HepG2 (cell line): ENCODE measurements around the gene EHD1. TPM values are rescaled to one million over a fixed set of nuclear protein-coding genes. Genes with fewer than 3 reads are reported as not detected.
A peak's percentile ranks its signal among the peaks of the same experiment; 100 is the strongest.

Experiments
- ATF5 ChIP-seq: sonication (generic); formaldehyde crosslinking; IDR thresholded peaks from 2 replicates; pipeline ENCODE4 v1.4.0; 2020; ENCODE audit warnings: mild to moderate bottlenecking, low read depth, missing genetic modification reagents
- CHD4 ChIP-seq: fragments of 200-600 bp; sonication (generic); IDR thresholded peaks from 2 replicates; pipeline ENCODE4 v1.7.0; 2017; ENCODE audit warnings: mild to moderate bottlenecking, low read length, borderline replicate concordance
- FOXO4 ChIP-seq: sonication (generic); formaldehyde crosslinking; conservative IDR thresholded peaks from 2 replicates; pipeline ENCODE4 v1.8.1; 2023; ENCODE audit warnings: missing genetic modification reagents
- NR3C1 ChIP-seq: sonication (generic); formaldehyde crosslinking; IDR thresholded peaks from 2 replicates; pipeline ENCODE4 v1.4.0; 2020; ENCODE audit warnings: missing genetic modification reagents
- PCBP1 ChIP-seq: fragments of 200-400 bp; formaldehyde crosslinking; IDR thresholded peaks from 2 replicates; pipeline ENCODE4 v1.6.1; 2017; ENCODE audit warnings: mild to moderate bottlenecking, low read depth, low read length, borderline replicate concordance
- PHF8 ChIP-seq: sonication (generic); formaldehyde crosslinking; IDR thresholded peaks from 2 replicates; pipeline ENCODE4 v1.5.0; 2020; ENCODE audit warnings: missing genetic modification reagents
- PRPF4 ChIP-seq: fragments of 200-400 bp; formaldehyde crosslinking; IDR thresholded peaks from 2 replicates; pipeline ENCODE4 v1.6.1; 2016; ENCODE audit warnings: low read length, low read depth; ENCODE audit not compliant: poor library complexity, severe bottlenecking
- RFXANK ChIP-seq: IDR thresholded peaks from 2 replicates; pipeline ENCODE4 v1.6.1; 2016
- SMARCE1 ChIP-seq: fragments of 450-650 bp; IDR thresholded peaks from 2 replicates; pipeline ENCODE4 v1.6.1; 2017; ENCODE audit warnings: borderline replicate concordance
- TCF7L2 ChIP-seq: IDR thresholded peaks from 2 replicates; pipeline ENCODE4 v1.6.1; 2011; ENCODE audit warnings: mild to moderate bottlenecking, low read depth, low read length, moderate library complexity
- ZNF12 ChIP-seq: sonication (generic); formaldehyde crosslinking; IDR thresholded peaks from 2 replicates; pipeline ENCODE4 v1.5.0; 2020; ENCODE audit warnings: missing genetic modification reagents
- ZNF180 ChIP-seq: sonication (generic); formaldehyde crosslinking; IDR thresholded peaks from 2 replicates; pipeline ENCODE4 v1.4.0; 2020; ENCODE audit warnings: low read depth, missing genetic modification reagents, borderline replicate concordance
- ZNF335 ChIP-seq: sonication (generic); formaldehyde crosslinking; IDR thresholded peaks from 2 replicates; pipeline ENCODE4 v1.4.0; 2020; ENCODE audit warnings: missing genetic modification reagents
- ZNF33B ChIP-seq: sonication (generic); formaldehyde crosslinking; IDR thresholded peaks from 2 replicates; pipeline ENCODE4 v1.5.1; 2020; ENCODE audit warnings: mild to moderate bottlenecking, missing genetic modification reagents
- ZNF414 ChIP-seq: sonication (generic); formaldehyde crosslinking; IDR thresholded peaks from 2 replicates; pipeline ENCODE4 v1.5.0; 2020; ENCODE audit warnings: missing genetic modification reagents
- ZNF75D ChIP-seq: sonication (generic); formaldehyde crosslinking; IDR thresholded peaks from 2 replicates; pipeline ENCODE4 v1.8.1; 2023; ENCODE audit warnings: missing genetic modification reagents, mild to moderate bottlenecking, borderline replicate concordance
- polyA plus RNA-seq, 8 experiments: library from polyadenylated mRNA; depleted of rRNA in 3 of 8; stranded (reverse) in 7 of 8; unstranded in 1 of 8; fragments of >200 nt; fragmentation: Illumina TruSeq in 4 of 8; extraction: Trizol in 4 of 8; gene quantifications; 2 replicates each; pipeline versions ENCODE4 v1.2.1 to v1.2.3, GENCODE V29; 2011 to 2016; ENCODE audit warnings: low read depth in 4 of 8, missing spikeins in 1 of 8, mixed read lengths in 1 of 8; ENCODE audit not compliant: insufficient read depth in 1 of 8
- total RNA-seq, 5 experiments: library from RNA; depleted of rRNA; stranded (reverse); fragments of >200 nt; fragmentation: Illumina TruSeq; extraction: Trizol; gene quantifications; 2 replicates each; pipeline ENCODE4 v1.2.3, GENCODE V29; 2016; ENCODE audit warnings: low read depth in 1 of 5
- TF ChIP-seq, protein P1 (sequence below): sonication (generic); formaldehyde crosslinking; IDR thresholded peaks from 2 replicates; pipeline ENCODE4 v1.4.0; 2020; ENCODE audit warnings: missing genetic modification reagents
- TF ChIP-seq, protein P2 (sequence below): sonication (generic); formaldehyde crosslinking; IDR thresholded peaks from 2 replicates; pipeline ENCODE4 v1.5.0; 2020; ENCODE audit warnings: missing genetic modification reagents

Gene EHD1
- total and polyA plus RNA-seq, 2 of the 13 experiments (the other 11 are each of a cell fraction or from before 2014, with no cell fraction given) = 23.6 to 26.6 TPM

- peak; percentile 55; the same call in 1 of the 2 replicates for TF ChIP-seq ZNF414 (CRISPR knock-in tag)
- no peak for TF ChIP-seq ATF5 (CRISPR knock-in tag)
- no peak for TF ChIP-seq PRPF4
- no peak for TF ChIP-seq TCF7L2
- no peak for TF ChIP-seq ZNF33B
- TF ChIP-seq, protein P1, sequence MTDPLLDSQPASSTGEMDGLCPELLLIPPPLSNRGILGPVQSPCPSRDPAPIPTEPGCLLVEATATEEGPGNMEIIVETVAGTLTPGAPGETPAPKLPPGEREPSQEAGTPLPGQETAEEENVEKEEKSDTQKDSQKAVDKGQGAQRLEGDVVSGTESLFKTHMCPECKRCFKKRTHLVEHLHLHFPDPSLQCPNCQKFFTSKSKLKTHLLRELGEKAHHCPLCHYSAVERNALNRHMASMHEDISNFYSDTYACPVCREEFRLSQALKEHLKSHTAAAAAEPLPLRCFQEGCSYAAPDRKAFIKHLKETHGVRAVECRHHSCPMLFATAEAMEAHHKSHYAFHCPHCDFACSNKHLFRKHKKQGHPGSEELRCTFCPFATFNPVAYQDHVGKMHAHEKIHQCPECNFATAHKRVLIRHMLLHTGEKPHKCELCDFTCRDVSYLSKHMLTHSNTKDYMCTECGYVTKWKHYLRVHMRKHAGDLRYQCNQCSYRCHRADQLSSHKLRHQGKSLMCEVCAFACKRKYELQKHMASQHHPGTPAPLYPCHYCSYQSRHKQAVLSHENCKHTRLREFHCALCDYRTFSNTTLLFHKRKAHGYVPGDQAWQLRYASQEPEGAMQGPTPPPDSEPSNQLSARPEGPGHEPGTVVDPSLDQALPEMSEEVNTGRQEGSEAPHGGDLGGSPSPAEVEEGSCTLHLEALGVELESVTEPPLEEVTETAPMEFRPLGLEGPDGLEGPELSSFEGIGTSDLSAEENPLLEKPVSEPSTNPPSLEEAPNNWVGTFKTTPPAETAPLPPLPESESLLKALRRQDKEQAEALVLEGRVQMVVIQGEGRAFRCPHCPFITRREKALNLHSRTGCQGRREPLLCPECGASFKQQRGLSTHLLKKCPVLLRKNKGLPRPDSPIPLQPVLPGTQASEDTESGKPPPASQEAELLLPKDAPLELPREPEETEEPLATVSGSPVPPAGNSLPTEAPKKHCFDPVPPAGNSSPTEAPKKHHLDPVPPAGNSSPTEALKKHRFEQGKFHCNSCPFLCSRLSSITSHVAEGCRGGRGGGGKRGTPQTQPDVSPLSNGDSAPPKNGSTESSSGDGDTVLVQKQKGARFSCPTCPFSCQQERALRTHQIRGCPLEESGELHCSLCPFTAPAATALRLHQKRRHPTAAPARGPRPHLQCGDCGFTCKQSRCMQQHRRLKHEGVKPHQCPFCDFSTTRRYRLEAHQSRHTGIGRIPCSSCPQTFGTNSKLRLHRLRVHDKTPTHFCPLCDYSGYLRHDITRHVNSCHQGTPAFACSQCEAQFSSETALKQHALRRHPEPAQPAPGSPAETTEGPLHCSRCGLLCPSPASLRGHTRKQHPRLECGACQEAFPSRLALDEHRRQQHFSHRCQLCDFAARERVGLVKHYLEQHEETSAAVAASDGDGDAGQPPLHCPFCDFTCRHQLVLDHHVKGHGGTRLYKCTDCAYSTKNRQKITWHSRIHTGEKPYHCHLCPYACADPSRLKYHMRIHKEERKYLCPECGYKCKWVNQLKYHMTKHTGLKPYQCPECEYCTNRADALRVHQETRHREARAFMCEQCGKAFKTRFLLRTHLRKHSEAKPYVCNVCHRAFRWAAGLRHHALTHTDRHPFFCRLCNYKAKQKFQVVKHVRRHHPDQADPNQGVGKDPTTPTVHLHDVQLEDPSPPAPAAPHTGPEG (CRISPR knock-in tag) = no peak
- no peak for TF ChIP-seq PCBP1
- TF ChIP-seq RFXANK = 0 out of 2 replicates have a peak, but pooled peaks have one; percentile 29
- TF ChIP-seq ZNF335 = 0 out of 2 replicates have a peak, but pooled peaks have one; percentile 22
- TF ChIP-seq PHF8 = peak; percentile 94
- TF ChIP-seq CHD4 = no peak
- no peak for TF ChIP-seq ZNF180 (CRISPR knock-in tag)
- TF ChIP-seq SMARCE1 = no peak
- peak; percentile 55; the same call in 1 of the 2 replicates for TF ChIP-seq ZNF12 (CRISPR knock-in tag)
- TF ChIP-seq, protein P2, sequence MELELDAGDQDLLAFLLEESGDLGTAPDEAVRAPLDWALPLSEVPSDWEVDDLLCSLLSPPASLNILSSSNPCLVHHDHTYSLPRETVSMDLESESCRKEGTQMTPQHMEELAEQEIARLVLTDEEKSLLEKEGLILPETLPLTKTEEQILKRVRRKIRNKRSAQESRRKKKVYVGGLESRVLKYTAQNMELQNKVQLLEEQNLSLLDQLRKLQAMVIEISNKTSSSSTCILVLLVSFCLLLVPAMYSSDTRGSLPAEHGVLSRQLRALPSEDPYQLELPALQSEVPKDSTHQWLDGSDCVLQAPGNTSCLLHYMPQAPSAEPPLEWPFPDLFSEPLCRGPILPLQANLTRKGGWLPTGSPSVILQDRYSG (CRISPR knock-in tag) = no peak
- TF ChIP-seq NR3C1 (CRISPR knock-in tag) = no peak
- TF ChIP-seq FOXO4 (CRISPR knock-in tag) = 0 out of 2 replicates have a peak, but pooled peaks have one; percentile 93
- no peak for TF ChIP-seq ZNF75D (CRISPR knock-in tag)
These were observed 38.6 kb upstream of the EHD1 start, which contains the start of gene ATG2A (continued) for GRCh38 chr11:64916775-64917662.
